GM10266 (cell line): Measurements from ENCODE around the gene UBTF.

Source experiments
- DNase-seq: peaks from one replicate; pipeline ENCODE4 v3.0.0; 2012; ENCODE audit errors: extremely low spot score
- TF ChIP-seq, protein P1 (sequence below): IDR thresholded peaks from 2 replicates; pipeline ENCODE4 v1.5.1; 2012; ENCODE audit warnings: mild to moderate bottlenecking, low read depth; ENCODE audit not compliant: control insufficient read depth, insufficient read depth; ENCODE audit errors: missing control alignments

Gene UBTF, protein sequence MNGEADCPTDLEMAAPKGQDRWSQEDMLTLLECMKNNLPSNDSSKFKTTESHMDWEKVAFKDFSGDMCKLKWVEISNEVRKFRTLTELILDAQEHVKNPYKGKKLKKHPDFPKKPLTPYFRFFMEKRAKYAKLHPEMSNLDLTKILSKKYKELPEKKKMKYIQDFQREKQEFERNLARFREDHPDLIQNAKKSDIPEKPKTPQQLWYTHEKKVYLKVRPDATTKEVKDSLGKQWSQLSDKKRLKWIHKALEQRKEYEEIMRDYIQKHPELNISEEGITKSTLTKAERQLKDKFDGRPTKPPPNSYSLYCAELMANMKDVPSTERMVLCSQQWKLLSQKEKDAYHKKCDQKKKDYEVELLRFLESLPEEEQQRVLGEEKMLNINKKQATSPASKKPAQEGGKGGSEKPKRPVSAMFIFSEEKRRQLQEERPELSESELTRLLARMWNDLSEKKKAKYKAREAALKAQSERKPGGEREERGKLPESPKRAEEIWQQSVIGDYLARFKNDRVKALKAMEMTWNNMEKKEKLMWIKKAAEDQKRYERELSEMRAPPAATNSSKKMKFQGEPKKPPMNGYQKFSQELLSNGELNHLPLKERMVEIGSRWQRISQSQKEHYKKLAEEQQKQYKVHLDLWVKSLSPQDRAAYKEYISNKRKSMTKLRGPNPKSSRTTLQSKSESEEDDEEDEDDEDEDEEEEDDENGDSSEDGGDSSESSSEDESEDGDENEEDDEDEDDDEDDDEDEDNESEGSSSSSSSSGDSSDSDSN

DNA sequence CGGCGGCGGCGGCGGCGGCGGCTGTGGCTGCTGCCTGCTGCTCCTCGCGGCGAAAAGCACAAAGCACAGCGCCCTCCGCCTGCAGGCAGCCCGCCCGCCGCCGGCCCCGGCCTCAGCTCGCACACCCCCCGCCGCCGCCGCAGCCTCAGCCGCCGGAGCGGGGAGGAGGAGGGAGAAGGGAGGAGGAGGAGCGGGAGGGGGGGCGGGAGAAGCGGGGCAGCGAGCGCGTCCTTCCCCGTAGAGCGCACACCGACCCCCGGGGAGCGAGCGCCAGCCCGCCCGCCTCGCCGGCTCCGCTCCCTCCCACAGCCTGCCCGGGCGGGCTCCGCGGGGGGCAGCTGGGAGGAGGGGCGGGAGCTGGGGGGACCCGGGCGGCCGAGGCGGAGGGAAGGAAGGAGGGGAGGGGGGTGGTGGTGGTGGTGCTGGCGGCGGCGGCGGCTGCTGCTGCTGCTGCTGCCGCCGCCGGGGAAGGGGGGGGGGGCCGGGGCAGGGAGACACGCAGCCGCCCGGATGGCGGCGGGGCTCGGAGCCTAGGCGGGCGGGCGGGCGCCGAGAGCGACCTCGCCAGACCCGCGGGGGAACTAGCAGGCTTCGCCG, at the start of gene UBTF:
TSS of gene UBTF (minus strand) at position 60 of the 597 bp plus-strand sequence. CDS start 1,446 bp downstream, outside the sequence.
- DNase-seq, result peak; percentile 78

DNA sequence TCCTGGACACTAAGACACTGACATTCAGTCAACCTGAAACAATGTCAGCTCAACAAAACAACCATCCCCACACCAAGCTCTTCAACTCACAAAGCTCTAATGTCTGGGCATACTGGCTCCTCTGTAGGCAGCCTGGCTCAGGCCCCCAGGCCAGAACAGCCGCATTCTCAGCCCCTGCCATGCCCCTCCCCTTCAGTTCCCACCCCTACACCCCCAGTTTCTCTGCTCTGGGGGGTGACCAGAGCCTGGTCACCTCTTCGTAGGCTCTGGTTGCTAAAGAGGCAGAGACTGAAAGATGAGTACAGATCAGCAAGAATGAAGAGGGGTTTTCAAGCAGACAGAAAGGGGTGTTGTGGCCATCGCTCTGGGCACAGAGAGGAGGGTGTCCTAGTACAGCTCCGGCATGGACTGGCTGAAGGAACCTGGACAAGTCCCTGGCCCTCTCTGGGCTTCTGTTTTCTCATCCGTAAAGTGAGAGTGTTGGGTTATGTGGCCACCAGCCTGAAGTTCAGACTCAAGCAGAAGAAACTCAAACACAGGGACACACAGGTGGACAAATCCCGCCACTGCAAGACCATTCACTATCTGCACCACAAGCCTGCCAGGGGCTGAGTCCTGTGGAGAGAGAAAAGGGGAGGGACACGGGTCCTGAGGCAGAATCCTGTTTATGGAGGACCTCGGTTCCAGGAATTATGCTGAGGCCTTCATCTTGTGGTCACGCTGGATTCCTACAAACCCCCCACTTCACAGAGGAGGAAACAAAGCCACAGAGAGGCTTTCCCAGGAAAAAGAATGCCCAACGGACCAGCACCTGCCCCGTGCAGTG, 49.4 kb upstream of the UBTF start:
- TF ChIP-seq, protein P1, sequence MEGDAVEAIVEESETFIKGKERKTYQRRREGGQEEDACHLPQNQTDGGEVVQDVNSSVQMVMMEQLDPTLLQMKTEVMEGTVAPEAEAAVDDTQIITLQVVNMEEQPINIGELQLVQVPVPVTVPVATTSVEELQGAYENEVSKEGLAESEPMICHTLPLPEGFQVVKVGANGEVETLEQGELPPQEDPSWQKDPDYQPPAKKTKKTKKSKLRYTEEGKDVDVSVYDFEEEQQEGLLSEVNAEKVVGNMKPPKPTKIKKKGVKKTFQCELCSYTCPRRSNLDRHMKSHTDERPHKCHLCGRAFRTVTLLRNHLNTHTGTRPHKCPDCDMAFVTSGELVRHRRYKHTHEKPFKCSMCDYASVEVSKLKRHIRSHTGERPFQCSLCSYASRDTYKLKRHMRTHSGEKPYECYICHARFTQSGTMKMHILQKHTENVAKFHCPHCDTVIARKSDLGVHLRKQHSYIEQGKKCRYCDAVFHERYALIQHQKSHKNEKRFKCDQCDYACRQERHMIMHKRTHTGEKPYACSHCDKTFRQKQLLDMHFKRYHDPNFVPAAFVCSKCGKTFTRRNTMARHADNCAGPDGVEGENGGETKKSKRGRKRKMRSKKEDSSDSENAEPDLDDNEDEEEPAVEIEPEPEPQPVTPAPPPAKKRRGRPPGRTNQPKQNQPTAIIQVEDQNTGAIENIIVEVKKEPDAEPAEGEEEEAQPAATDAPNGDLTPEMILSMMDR, result no peak
- no peak for DNase-seq

More for the DNA sequence above, at the start of gene UBTF:
- TF ChIP-seq, protein P1, result peak; percentile 33

DNA sequence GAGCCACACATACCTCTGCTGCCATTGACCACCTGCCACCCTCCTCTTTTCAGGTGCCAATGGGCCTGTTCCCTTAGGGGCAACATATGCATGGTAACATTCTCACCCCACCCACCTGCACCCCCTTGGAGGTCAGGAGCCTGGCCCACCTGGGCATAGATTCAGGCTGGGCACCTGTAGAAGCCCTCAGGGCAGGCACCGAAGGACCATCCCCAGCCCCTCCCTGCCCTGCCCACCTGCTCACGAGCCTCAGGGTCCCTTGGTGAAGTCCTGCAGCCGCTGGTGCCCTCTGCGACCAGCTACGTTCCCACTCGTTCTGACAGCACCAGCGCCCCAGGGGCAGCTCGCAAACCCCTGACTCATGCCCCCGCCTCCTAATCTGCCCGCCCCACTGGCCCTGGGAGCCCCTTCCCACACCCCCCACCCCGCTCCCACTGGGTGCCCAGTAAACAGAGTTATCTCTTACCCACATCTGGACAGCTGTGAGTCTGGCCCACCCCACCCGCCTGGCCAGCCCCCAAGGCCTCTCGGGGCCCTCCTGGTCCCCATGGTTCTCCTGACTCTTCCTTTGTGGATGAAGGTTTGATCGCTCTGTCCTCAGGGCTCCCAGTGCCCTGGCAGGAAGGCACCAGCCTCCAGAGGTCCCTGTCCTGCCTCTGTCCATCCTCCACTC, 48.5 kb upstream of the UBTF start, which contains the start of gene SLC4A1:
TSS of gene SLC4A1 (minus strand) at position 318 of the 673 bp plus-strand sequence. CDS start 5,269 bp downstream, outside the sequence.
- TF ChIP-seq, protein P1, result no peak
- DNase-seq, result no peak

DNA sequence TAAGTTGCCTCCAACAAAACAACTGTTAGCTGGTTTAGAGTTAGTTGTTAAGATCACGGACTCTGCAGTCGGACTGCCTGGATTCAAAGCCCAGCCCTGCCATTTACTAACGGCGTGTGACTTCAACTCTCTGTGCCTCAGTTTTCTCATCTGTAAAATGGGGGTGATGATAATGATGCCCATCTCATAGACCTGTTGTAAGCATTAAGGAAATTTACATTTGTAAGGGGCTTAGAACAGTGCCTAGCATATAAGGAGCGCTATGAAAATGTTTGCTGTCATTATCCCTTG, 47.6 kb upstream of the UBTF start:
- TF ChIP-seq, protein P1, result no peak
- DNase-seq, result no peak

DNA sequence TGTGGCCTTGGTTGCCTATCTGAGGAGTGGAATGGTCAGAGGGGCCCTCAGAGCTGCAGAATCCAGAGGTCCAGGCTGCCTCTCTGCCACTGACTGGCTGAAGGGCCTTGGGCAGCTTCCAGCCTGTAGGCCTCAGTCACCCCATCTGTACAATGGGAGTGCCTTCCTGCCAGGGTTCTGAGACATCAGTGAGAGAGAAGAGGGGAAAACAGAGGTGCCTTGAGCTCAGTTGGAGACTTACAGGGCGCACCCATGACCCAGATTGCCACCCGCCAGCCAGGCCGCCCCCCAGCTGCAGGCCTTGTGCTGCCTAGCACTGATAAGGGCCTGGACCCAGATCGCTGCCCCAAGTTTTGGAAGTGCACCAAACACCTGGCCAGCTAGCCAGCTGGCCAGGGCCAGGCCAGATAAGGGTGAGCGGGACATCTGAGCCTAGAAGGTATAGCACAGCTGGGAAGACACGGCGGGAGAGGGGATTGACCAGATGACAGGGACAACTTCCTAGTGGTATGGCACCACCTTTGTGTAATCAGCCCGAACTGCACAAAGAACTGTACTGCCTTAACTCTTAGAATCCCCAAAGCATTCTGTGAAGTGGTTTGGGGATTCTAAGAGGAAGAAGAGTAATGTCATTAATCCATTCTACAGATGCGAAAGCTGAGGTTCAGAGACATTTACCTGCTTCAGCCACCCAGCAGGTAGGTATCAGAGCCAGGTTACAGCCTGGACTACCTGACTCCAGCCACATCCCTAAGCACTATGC, 47.1 kb upstream of the UBTF start:
- no peak for DNase-seq
- TF ChIP-seq, protein P1, result no peak
